PC-3 (cell line): ENCODE results near the gene PRUNE2.
"Not testable (repeated sequence)": the region's sequence is repeated elsewhere in the genome, so short reads cannot be mapped to it uniquely, and the experiment has no call there.

Experiments
- CTCF ChIP-seq: fragments of 300-600 bp; sonication (generic); conservative IDR thresholded peaks from 2 replicates; pipeline ENCODE4 v1.5.1; 2017; ENCODE audit warnings: antibody characterized with exemption, low read depth, mild to moderate bottlenecking, low read length
- EZH2 ChIP-seq: fragments of 300-600 bp; sonication (generic); IDR thresholded peaks from one replicate; pipeline ENCODE4 v1.6.1; 2017; ENCODE audit warnings: antibody characterized with exemption, mild to moderate bottlenecking, low read length; ENCODE audit not compliant: unreplicated experiment
- EZH2phosphoT487 ChIP-seq: fragments of 300-600 bp; sonication (generic); IDR thresholded peaks from 2 replicates; pipeline ENCODE4 v1.6.1; 2018; ENCODE audit warnings: mild to moderate bottlenecking, antibody characterized with exemption, low read length, borderline replicate concordance

- not testable (repeated sequence) for TF ChIP-seq CTCF, EZH2, EZH2phosphoT487
Observed at GRCh38 chr9:76858248-76858647, 47.7 kb downstream of the PRUNE2 start.
